Kidney (tissue), 14 donors: ENCODE measurements around the gene PUS3. TPM values are rescaled to one million over a fixed set of nuclear protein-coding genes. Genes with fewer than 3 reads are reported as not detected.

ENCODE experiments used
- DNase-seq, 5 donors: peaks; one replicate each; pipeline ENCODE4 v3.0.0-alpha.2; 2013 to 2020
- FAIRE-seq: peaks from 2 replicates; lab custom pipeline; 2012; peaks lifted over from hg19 to GRCh38; lab: Jason Lieb, UNC
- H3K27ac ChIP-seq, 2 donors: one replicate each; pipeline ENCODE4 v1.7.0; 2013; ENCODE audit warnings: low read depth in 2 of 2, low read length in 2 of 2, inconsistent platforms in 1 of 2
- H3K27me3 ChIP-seq: one replicate; pipeline ENCODE4 v1.7.1; 2013; ENCODE audit warnings: low read length, inconsistent platforms; ENCODE audit not compliant: control insufficient read depth, insufficient read depth
- H3K36me3 ChIP-seq, 3 donors: one replicate each; pipeline versions ENCODE4 v1.7.0 to v1.7.1; 2013; ENCODE audit warnings: low read length in 3 of 3, control low read depth in 1 of 3, inconsistent platforms in 1 of 3; ENCODE audit not compliant: insufficient read depth in 3 of 3, control insufficient read depth in 2 of 3
- H3K4me1 ChIP-seq, 3 donors: one replicate each; pipeline versions ENCODE4 v1.7.0 to v1.7.1; 2013; ENCODE audit warnings: low read length in 3 of 3, inconsistent platforms in 1 of 3, low read depth in 1 of 3; ENCODE audit not compliant: control insufficient read depth in 2 of 3, insufficient read depth in 2 of 3
- H3K4me3 ChIP-seq, 3 donors: one replicate each; pipeline versions ENCODE4 v1.7.0 to v1.8.1; 2013; ENCODE audit warnings: low read length in 3 of 3, control low read depth in 1 of 3, inconsistent platforms in 1 of 3
- H3K9ac ChIP-seq, 3 donors: one replicate each; pipeline versions ENCODE4 v1.7.0 to v1.7.1; 2013; ENCODE audit warnings: low read length in 3 of 3, control low read depth in 1 of 3, inconsistent platforms in 1 of 3
- H3K9me3 ChIP-seq, 3 donors: one replicate each; pipeline versions ENCODE4 v1.7.0 to v1.7.1; 2013; ENCODE audit warnings: low read length in 3 of 3, control low read depth in 1 of 3, inconsistent platforms in 1 of 3; ENCODE audit not compliant: control insufficient read depth in 2 of 3, insufficient read depth in 1 of 3
- CTCF ChIP-seq: IDR thresholded peaks from 3 replicates; pipeline ENCODE4 v1.5.1; 2012; ENCODE audit warnings: mild to moderate bottlenecking, moderate library complexity, borderline replicate concordance; ENCODE audit not compliant: insufficient read depth; ENCODE audit errors: extremely low read depth
- intact Hi-C: fragments of 100-400 bp; cut with DNase I; formaldehyde crosslinking; loops from one replicate; pipeline ENCODE4 v1.11.1; 2022
- polyA plus RNA-seq: library from polyadenylated mRNA; stranded (reverse); fragments of 350-450 nt; fragmentation: Illumina TruSeq; extraction: RNeasy Lipid Tissue Mini Kit (QIAGEN cat#74804); gene quantifications from one replicate; pipeline ENCODE4 v1.2.3, GENCODE V29; 2014; ENCODE audit warnings: low read depth, low replicate concordance; ENCODE audit not compliant: insufficient read depth
- total RNA-seq: library from RNA; stranded (reverse); fragmentation: NEBNext Ultra II Directional; extraction: Animal tissue kit (Norgen Biotek cat#: 25700); gene quantifications from one replicate; pipeline ENCODE4 v1.2.1, GENCODE V29; 2021
- donor health status: control.
- donor health status: control.
- donor health status: control.
- donor health status: control.
- donor health status: control.
- donor health status: DM: yes; HTN: yes; CAD: no.
- donor health status: Normal renal cell carcinoma (clear cell type).

PUS3 gene
- total and polyA plus RNA-seq, 2 donors from 2014 or later, result 9.4 to 9.9 TPM

GRCh38 chr11:125903711-125904659 lies 979 bp upstream of the PUS3 start, which contains the start of gene DDX25:
Gene DDX25 (plus strand): TSS chr11:125904508. CDS start chr11:125904518, 10 bp downstream.
- intact Hi-C loops, result no loop called here
- Histone ChIP-seq H3K4me1 (peaks cover 2 to 6% (median 4%) of the 10 kb centered on the region in 3 donors), H3K9ac (peak within 1 kb of the TSS in 2 of 3 donors; percentile 53 to 99), H3K36me3 (no peaks in the 10 kb centered on the region), H3K27me3 (no peaks in the 10 kb centered on the region), H3K4me3 (peak within 1 kb of the TSS; percentile 94 to 100 (median 98)), H3K9me3 (no peaks in the 10 kb centered on the region), H3K27ac (no peak within 1 kb of the TSS)
- no peak for TF ChIP-seq CTCF
- DNase-seq, result peak in 4 of 5 donors; percentile 63 to 88 (median 78)
- no peak for FAIRE-seq

GRCh38 chr11:125902277-125902926 lies 604 bp downstream of the PUS3 start:
- peak in 1 of 5 donors; percentile 67 for DNase-seq
- TF ChIP-seq CTCF, result no peak

GRCh38 chr11:125901872-125902271 lies 1.1 kb downstream of the PUS3 start:
- intact Hi-C loops, result no loop called here
- FAIRE-seq (no peak), DNase-seq (no peak)
- H3K9me3 ChIP-seq, result no peaks in the 10 kb centered on the region
- no peaks in the 10 kb centered on the region for H3K27me3 ChIP-seq
- no peak overlapping the region for H3K27ac ChIP-seq
- no peak for TF ChIP-seq CTCF
- H3K36me3 ChIP-seq, result no peaks in the 10 kb centered on the region
- H3K4me3 ChIP-seq, result peak overlapping the region in 1 of 3 donors; percentile 94
- peaks cover 2 to 6% (median 4%) of the 10 kb centered on the region in 3 donors for H3K4me1 ChIP-seq
- H3K9ac ChIP-seq, result no peak overlapping the region

More at GRCh38 chr11:125902277-125902926, 604 bp downstream of the PUS3 start:
- Histone ChIP-seq H3K9me3 (no peaks in the 10 kb centered on the region), H3K9ac (peak overlapping the region; percentile 67 to 99 (median 90)), H3K4me1 (peaks cover 2 to 6% (median 4%) of the 10 kb centered on the region in 3 donors), H3K36me3 (no peaks in the 10 kb centered on the region), H3K4me3 (peak overlapping the region; percentile 94 to 100 (median 98)), H3K27ac (peak overlapping the region; percentile 54 to 76), H3K27me3 (no peaks in the 10 kb centered on the region)
- no peak for FAIRE-seq
- intact Hi-C loops, result no loop called here
